Bronchial smooth muscle cell (primary cell): ENCODE measurements around the gene ATP2C1. TPM values are rescaled to one million over a fixed set of nuclear protein-coding genes. Genes with fewer than 3 reads are reported as not detected.

Experiments used
- total RNA-seq: library from RNA; depleted of rRNA; stranded (reverse); fragments of >200 nt; gene quantifications from 2 replicates; pipeline ENCODE4 v1.2.1, GENCODE V29; 2014

The ATP2C1 gene, protein sequence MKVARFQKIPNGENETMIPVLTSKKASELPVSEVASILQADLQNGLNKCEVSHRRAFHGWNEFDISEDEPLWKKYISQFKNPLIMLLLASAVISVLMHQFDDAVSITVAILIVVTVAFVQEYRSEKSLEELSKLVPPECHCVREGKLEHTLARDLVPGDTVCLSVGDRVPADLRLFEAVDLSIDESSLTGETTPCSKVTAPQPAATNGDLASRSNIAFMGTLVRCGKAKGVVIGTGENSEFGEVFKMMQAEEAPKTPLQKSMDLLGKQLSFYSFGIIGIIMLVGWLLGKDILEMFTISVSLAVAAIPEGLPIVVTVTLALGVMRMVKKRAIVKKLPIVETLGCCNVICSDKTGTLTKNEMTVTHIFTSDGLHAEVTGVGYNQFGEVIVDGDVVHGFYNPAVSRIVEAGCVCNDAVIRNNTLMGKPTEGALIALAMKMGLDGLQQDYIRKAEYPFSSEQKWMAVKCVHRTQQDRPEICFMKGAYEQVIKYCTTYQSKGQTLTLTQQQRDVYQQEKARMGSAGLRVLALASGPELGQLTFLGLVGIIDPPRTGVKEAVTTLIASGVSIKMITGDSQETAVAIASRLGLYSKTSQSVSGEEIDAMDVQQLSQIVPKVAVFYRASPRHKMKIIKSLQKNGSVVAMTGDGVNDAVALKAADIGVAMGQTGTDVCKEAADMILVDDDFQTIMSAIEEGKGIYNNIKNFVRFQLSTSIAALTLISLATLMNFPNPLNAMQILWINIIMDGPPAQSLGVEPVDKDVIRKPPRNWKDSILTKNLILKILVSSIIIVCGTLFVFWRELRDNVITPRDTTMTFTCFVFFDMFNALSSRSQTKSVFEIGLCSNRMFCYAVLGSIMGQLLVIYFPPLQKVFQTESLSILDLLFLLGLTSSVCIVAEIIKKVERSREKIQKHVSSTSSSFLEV
- 141 and 186 TPM in 2 replicates for total RNA-seq

DNA sequence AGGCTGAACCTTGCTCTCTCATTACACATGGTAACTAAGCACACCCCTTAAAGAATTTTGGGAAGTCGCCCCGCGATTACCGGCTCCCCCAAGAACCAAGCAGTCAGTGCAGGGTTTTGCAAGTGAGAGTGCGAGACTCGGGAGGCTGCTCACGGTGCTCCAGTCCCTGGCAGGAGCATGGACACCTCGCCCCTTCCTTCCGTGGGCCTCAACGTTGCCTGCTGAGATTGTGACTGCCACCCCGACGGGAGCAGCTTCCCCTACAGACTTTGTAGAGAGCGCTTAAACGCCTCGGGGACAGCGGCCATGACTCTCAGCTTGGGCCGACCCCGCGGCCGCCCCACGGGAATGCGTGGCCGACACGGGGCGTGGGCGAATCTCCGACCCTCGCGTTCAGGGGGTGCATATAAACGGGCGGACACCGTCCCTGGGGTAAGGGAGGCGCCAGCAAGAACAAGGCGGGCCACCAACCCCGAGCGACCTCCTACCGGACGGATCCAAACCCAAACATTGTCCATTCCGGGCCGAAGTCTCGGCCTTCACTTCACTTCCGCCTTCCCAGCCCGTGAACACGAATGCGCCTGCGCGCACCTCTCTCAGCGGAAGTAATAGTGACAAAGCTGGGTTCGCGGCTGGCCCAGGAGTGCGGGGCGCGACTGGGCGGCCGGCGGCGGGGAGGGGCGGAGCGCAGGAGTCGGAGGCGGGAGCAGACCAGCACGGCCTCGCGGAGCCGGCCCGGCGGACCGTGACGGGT, at the start of gene ATP2C1:
Gene ATP2C1 (plus strand): TSS at position 709 of the 754 bp plus-strand sequence. CDS start 686 bp downstream, outside the sequence.

DNA sequence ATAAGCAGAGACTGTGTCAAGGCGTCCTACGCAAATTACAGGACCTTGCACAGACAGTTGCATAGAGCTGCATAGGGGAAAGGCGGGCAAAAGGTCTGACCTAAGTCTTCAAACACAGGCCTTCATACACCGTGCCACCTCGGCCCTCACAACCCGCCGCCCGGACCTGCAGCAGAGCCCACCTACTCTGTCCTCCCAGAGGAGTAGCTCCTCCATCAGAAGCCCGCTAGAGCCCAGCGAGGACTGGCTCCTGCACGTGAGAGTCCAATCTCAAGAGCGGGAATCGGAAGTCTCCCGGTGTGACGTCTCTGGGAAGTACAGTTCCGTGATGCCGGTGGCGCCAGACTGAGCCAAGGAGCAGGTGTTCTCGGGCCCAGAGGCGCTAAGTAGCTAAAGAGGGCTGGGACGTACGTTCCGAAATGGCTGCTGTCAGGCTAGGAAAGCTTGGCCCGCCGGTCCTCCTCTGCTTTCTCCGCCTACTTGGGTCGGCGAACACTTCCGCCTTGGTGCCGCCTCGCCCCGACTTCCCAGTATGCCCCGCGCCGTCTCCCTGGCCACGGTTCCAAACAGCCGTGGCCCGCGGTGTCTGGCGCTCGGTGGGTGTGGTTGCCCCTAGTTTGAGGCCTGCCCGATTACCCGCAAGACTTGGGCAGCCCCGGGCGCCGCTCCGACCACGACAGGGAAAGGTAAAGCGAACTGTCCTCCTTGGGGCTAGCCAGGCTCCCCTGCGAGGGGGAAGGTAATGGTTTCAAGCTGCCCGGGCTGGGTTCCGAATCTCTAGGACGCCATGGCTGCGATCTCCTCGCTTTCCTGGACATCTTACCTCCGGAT, 132.7 kb downstream of the ATP2C1 start, which contains the start of the genes ASTE1 and NEK11:
Gene ASTE1 (minus strand): TSS at position 505 of the 831 bp plus-strand sequence. CDS start 1,519 bp downstream, outside the sequence.
Gene NEK11 (plus strand): TSS at position 557 of the 831 bp plus-strand sequence. CDS start 2,832 bp downstream, outside the sequence.

Other genes starting within 250 kb of the ATP2C1 start
- gene PIK3R4, start 147.3 kb upstream of the ATP2C1 start, total RNA-seq: 23.3 and 34.8 TPM in 2 replicates
- 4.9 and 6.4 TPM in 2 replicates for gene ASTE1, start 132.7 kb downstream of the ATP2C1 start, total RNA-seq
- 8.4 and 12.1 TPM in 2 replicates for gene NEK11, start 132.8 kb downstream of the ATP2C1 start, total RNA-seq